Mesothelial cell of epicardium (in vitro differentiated cells): Measurements from ENCODE around the gene SLC2A5. TPM values are rescaled to one million over a fixed set of nuclear protein-coding genes. Genes with fewer than 3 reads are reported as not detected.

Experiments
- DNase-seq, 2 experiments: peaks; one replicate each; pipeline ENCODE4 v3.0.0; 2021; ENCODE audit warnings: low spot score in 2 of 2; ENCODE audit not compliant: unreplicated experiment in 2 of 2
- H3K27ac Mint-ChIP-seq: 2 replicates; pipeline ENCODE4 v1.8.0; 2021; ENCODE audit warnings: mixed read lengths
- H3K27me3 Mint-ChIP-seq: 2 replicates; pipeline ENCODE4 v1.8.0; 2021; ENCODE audit warnings: low read depth, mixed read lengths
- H3K36me3 Mint-ChIP-seq: 2 replicates; pipeline ENCODE4 v1.8.0; 2021; ENCODE audit warnings: mixed read lengths
- H3K4me1 Mint-ChIP-seq: 2 replicates; pipeline ENCODE4 v1.8.0; 2021; ENCODE audit warnings: mixed read lengths
- H3K4me3 Mint-ChIP-seq: 2 replicates; pipeline ENCODE4 v1.8.0; 2021; ENCODE audit warnings: mild to moderate bottlenecking, moderate library complexity, mixed read lengths
- H3K9me3 Mint-ChIP-seq: 2 replicates; pipeline ENCODE4 v1.8.0; 2021; ENCODE audit warnings: mixed read lengths
- total RNA-seq: library from RNA; stranded (reverse); gene quantifications from 3 replicates; pipeline ENCODE4 v1.2.1, GENCODE V29; 2021
- TF ChIP-seq, protein P1 (sequence below): fragments of 200-600 bp; sonication (generic); IDR thresholded peaks from one replicate; pipeline ENCODE4 v1.5.0; 2021; ENCODE audit warnings: antibody characterized with exemption; ENCODE audit not compliant: unreplicated experiment

The SLC2A5 gene
- total RNA-seq, 1 donor from 2014 or later = 0.13 TPM

DNA sequence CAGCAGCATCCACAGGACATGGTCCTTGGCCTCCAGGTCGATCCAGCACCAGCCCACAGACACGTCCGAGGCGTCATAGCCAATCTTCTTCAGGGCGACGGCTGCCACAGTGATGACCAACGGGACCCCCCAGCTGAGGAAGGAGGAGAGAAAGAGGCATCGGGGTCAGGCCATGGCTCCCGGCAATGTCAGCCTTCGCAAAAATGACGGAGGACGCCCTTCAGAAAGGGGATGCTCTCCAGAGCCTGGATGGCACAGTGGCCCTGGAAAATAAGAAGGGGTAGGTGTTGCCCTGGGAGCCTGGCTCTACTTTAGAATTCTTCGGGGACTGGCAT, 41.9 kb upstream of the SLC2A5 start:
- H3K27me3 Mint-ChIP-seq = no peaks in the 10 kb centered on the region
- TF ChIP-seq, protein P1, sequence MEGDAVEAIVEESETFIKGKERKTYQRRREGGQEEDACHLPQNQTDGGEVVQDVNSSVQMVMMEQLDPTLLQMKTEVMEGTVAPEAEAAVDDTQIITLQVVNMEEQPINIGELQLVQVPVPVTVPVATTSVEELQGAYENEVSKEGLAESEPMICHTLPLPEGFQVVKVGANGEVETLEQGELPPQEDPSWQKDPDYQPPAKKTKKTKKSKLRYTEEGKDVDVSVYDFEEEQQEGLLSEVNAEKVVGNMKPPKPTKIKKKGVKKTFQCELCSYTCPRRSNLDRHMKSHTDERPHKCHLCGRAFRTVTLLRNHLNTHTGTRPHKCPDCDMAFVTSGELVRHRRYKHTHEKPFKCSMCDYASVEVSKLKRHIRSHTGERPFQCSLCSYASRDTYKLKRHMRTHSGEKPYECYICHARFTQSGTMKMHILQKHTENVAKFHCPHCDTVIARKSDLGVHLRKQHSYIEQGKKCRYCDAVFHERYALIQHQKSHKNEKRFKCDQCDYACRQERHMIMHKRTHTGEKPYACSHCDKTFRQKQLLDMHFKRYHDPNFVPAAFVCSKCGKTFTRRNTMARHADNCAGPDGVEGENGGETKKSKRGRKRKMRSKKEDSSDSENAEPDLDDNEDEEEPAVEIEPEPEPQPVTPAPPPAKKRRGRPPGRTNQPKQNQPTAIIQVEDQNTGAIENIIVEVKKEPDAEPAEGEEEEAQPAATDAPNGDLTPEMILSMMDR = no peak
- H3K27ac Mint-ChIP-seq = no peak overlapping the region
- DNase-seq = no peak
- H3K4me3 Mint-ChIP-seq = no peak overlapping the region
- peaks cover 7% of the 10 kb centered on the region for H3K36me3 Mint-ChIP-seq
- H3K9me3 Mint-ChIP-seq = no peaks in the 10 kb centered on the region
- H3K4me1 Mint-ChIP-seq = peaks cover 10% of the 10 kb centered on the region

DNA sequence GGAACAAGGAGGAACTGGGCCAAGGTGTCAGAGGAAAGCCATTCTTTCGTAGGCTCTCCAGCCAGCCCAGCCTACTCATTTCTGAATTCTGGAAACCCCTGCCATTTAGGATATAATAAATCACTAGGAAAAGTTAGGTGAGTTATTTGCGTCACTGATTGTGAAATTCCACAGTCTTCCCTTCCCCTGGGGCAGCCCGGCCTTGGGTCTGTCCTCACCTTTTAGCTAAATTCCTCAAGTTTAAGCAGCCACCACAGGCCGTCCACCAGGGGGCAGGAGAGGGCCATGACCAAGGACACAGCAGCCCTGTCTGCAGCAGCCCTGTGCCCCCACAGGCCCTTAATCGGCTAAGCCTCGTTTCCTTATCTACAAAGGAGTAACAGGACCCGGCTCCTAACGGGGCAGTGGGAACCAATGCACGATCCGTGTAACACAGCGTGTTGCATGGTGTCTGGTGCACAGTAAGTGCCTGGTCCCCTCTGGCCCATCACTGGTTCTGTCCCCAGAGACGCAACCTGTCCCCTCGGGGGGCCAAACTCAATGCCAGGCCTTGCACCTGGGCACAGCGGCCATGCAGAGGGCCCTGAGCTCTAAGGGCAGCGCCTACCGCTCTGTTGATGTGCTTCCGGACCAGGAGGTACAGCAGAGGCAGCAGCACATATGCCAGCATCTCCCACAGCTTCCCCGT, 41.4 kb upstream of the SLC2A5 start:
- Mint-ChIP-seq H3K27me3 (no peaks in the 10 kb centered on the region), H3K4me3 (no peak overlapping the region), H3K4me1 (peaks cover 10% of the 10 kb centered on the region), H3K36me3 (peaks cover 7% of the 10 kb centered on the region), H3K27ac (no peak overlapping the region), H3K9me3 (no peaks in the 10 kb centered on the region)
- DNase-seq = peak; percentile 83 to 94
- TF ChIP-seq, protein P1 = peak; percentile 93

DNA sequence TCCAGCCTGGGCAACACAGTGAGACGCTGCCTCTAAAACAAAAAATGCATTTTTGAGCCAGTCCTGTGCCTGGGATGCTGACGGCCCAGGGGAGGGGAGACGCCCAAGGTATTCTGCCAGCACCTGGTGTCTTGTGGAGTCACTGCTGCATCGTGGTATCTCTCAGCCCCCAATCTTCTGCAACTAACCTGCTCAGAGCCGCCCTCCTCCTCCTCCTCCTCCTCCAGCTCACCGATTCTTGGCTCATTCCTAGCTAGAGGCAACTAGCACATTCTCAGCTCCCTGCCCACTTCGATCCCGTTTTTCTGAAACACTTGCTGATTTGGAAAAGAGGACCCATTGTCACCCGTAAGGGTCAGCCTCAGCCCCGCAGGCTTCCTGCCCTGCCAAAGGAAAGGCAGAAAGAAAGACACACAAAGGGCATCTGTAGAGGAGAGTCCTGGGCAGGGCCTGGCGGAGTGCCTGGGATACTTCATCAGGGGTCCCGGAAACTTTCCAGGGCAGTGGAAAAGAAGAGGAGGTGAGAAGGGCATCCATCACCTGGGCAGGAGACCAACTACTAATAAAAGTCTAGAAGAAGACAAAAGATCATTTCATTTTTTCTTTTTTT, 38.7 kb upstream of the SLC2A5 start:
- H3K4me3 Mint-ChIP-seq = no peak overlapping the region
- H3K27me3 Mint-ChIP-seq = no peaks in the 10 kb centered on the region
- peaks cover 11% of the 10 kb centered on the region for H3K36me3 Mint-ChIP-seq
- no peak for DNase-seq
- H3K27ac Mint-ChIP-seq = no peak overlapping the region
- peaks cover 10% of the 10 kb centered on the region for H3K4me1 Mint-ChIP-seq
- H3K9me3 Mint-ChIP-seq = no peaks in the 10 kb centered on the region
- TF ChIP-seq, protein P1 = no peak

GRCh38 chr1:9107136-9107535, 37.7 kb upstream of the SLC2A5 start:
- Mint-ChIP-seq H3K4me3 (no peak overlapping the region), H3K36me3 (peaks cover 17% of the 10 kb centered on the region), H3K27ac (peak overlapping the region; percentile 76), H3K4me1 (peaks cover 10% of the 10 kb centered on the region), H3K27me3 (no peaks in the 10 kb centered on the region), H3K9me3 (no peaks in the 10 kb centered on the region)
- TF ChIP-seq, protein P1 = no peak
- no peak for DNase-seq

GRCh38 chr1:9106286-9106685, 36.9 kb upstream of the SLC2A5 start:
- H3K9me3 Mint-ChIP-seq = no peaks in the 10 kb centered on the region

More at GRCh38 chr1:9106286-9106685, 36.9 kb upstream of the SLC2A5 start:
- peaks cover 17% of the 10 kb centered on the region for H3K36me3 Mint-ChIP-seq
- TF ChIP-seq, protein P1 = no peak
- no peak for DNase-seq
- no peaks in the 10 kb centered on the region for H3K27me3 Mint-ChIP-seq
- no peak overlapping the region for H3K4me3 Mint-ChIP-seq
- H3K27ac Mint-ChIP-seq = no peak overlapping the region
- peaks cover 10% of the 10 kb centered on the region for H3K4me1 Mint-ChIP-seq
